Measurements from ENCODE around the gene TRPM1.

DNA sequence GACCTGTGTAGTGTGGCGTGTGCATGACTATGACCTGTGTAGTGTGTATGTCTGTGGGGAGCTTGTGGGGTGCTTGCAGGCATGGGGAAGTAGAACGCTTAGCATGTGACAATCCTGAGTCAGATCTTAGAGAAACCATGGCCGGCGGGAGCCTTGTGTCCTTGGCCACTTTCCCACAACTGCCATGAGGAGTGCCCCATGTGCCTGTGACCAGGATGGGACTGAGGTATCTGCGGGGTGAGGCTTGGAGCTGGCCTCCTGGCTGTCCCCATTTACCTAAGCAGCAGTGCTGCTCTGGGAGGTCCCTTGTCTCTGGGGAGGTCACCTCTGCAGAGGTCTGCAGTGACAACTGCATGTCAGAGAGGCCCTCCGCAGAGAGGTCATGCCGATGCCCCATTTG is 23.6 kb downstream of the TRPM1 start:
- no peak for TF ChIP-seq EZH2 (optimal IDR thresholded peaks at IDR 0.05; ENCODE audit: low read depth, low read length)
- TF ChIP-seq, protein P1, sequence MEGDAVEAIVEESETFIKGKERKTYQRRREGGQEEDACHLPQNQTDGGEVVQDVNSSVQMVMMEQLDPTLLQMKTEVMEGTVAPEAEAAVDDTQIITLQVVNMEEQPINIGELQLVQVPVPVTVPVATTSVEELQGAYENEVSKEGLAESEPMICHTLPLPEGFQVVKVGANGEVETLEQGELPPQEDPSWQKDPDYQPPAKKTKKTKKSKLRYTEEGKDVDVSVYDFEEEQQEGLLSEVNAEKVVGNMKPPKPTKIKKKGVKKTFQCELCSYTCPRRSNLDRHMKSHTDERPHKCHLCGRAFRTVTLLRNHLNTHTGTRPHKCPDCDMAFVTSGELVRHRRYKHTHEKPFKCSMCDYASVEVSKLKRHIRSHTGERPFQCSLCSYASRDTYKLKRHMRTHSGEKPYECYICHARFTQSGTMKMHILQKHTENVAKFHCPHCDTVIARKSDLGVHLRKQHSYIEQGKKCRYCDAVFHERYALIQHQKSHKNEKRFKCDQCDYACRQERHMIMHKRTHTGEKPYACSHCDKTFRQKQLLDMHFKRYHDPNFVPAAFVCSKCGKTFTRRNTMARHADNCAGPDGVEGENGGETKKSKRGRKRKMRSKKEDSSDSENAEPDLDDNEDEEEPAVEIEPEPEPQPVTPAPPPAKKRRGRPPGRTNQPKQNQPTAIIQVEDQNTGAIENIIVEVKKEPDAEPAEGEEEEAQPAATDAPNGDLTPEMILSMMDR (IDR thresholded peaks at IDR 0.05; ENCODE audit: low read length): no peak
- no peak for TF ChIP-seq EZH2phosphoT487 (IDR thresholded peaks at IDR 0.05; ENCODE audit: low read length)
